Fibroblast of skin of scalp (primary cell): ENCODE measurements around the gene WIPI1. TPM values are rescaled to one million over a fixed set of nuclear protein-coding genes. Genes with fewer than 3 reads are reported as not detected.
"Not testable (repeated sequence)": the region's sequence is repeated elsewhere in the genome, so short reads cannot be mapped to it uniquely, and the experiment has no call there.

Source experiments
- DNase-seq: peaks from one replicate; pipeline ENCODE4 v3.0.0-alpha.2; 2013
- polyA plus RNA-seq, 2 experiments: library from polyadenylated mRNA; unstranded; fragments of 120-200 nt; gene quantifications; one replicate each; pipeline ENCODE4 v1.2.1, GENCODE V29; 2013; ENCODE audit not compliant: insufficient read length in 2 of 2

Gene WIPI1
- polyA plus RNA-seq (2013, experiment 1 of 2; ENCODE audit: insufficient read length) = 71.9 TPM
- 66.1 TPM for polyA plus RNA-seq (2013, experiment 2 of 2; ENCODE audit: insufficient read length)

- DNase-seq = no peak
Observed at GRCh38 chr17:68457168-68457538, at the start of gene WIPI1. Gene WIPI1 (minus strand): TSS chr17:68457496. CDS start chr17:68457421, 75 bp downstream.

GRCh38 chr17:68505951-68506350 lies 48.7 kb upstream of the WIPI1 start:
- no peak for DNase-seq

GRCh38 chr17:68501074-68501473 lies 43.8 kb upstream of the WIPI1 start:
- DNase-seq = no peak

- DNase-seq = no peak
Observed at GRCh38 chr17:68499587-68499986, 42.3 kb upstream of the WIPI1 start.

- DNase-seq = no peak
Observed at GRCh38 chr17:68498479-68499326, 41.4 kb upstream of the WIPI1 start.

GRCh38 chr17:68497885-68498319 lies 40.6 kb upstream of the WIPI1 start:
- no peak for DNase-seq

GRCh38 chr17:68495081-68495480 lies 37.8 kb upstream of the WIPI1 start:
- no peak for DNase-seq

- not testable (repeated sequence) for DNase-seq
Observed at GRCh38 chr17:68492394-68493054, 35.2 kb upstream of the WIPI1 start.

GRCh38 chr17:68491381-68492231 lies 34.3 kb upstream of the WIPI1 start:
- no peak for DNase-seq

- no peak for DNase-seq
Observed at GRCh38 chr17:68489919-68490318, 32.6 kb upstream of the WIPI1 start.

- DNase-seq = no peak
Observed at GRCh38 chr17:68484458-68484857, 27.2 kb upstream of the WIPI1 start.

GRCh38 chr17:68482576-68483041 lies 25.3 kb upstream of the WIPI1 start:
- DNase-seq = no peak

- DNase-seq = no peak
Observed at GRCh38 chr17:68480885-68481284, 23.6 kb upstream of the WIPI1 start.

GRCh38 chr17:68470961-68471360 lies 13.7 kb upstream of the WIPI1 start:
- DNase-seq = no peak

GRCh38 chr17:68468788-68469187 lies 11.5 kb upstream of the WIPI1 start:
- peak; percentile 76 for DNase-seq

GRCh38 chr17:68468334-68468733 lies 11.0 kb upstream of the WIPI1 start:
- DNase-seq = peak; percentile 32

- DNase-seq = no peak
Observed at GRCh38 chr17:68463211-68464019, 6.1 kb upstream of the WIPI1 start.

GRCh38 chr17:68462381-68463210 lies 5.3 kb upstream of the WIPI1 start:
- DNase-seq = peak; percentile 79

- DNase-seq = no peak
Observed at GRCh38 chr17:68461589-68461988, 4.3 kb upstream of the WIPI1 start.

GRCh38 chr17:68461122-68461539 lies 3.8 kb upstream of the WIPI1 start:
- no peak for DNase-seq

- DNase-seq = no peak
Observed at GRCh38 chr17:68460715-68461114, 3.4 kb upstream of the WIPI1 start.
